Parathyroid adenoma (tissue), 2 donors: Measurements from ENCODE around the gene ABHD4.

Experiments
- H2AFZ ChIP-seq: fragments of 300-600 bp; sonication (generic); one replicate; pipeline ENCODE4 v1.7.0; 2017; ENCODE audit warnings: antibody characterized with exemption, mild to moderate bottlenecking
- H3K27ac ChIP-seq: fragments of 300-600 bp; sonication (generic); one replicate; pipeline ENCODE4 v1.7.0; 2017
- H3K27me3 ChIP-seq: fragments of 300-600 bp; sonication (generic); one replicate; pipeline ENCODE4 v1.7.0; 2017; ENCODE audit warnings: low read length; ENCODE audit not compliant: control insufficient read depth, insufficient read depth
- H3K36me3 ChIP-seq: fragments of 300-600 bp; sonication (generic); one replicate; pipeline ENCODE4 v1.7.0; 2017; ENCODE audit warnings: low read length; ENCODE audit not compliant: control insufficient read depth, insufficient read depth
- H3K4me1 ChIP-seq: fragments of 300-600 bp; sonication (generic); one replicate; pipeline ENCODE4 v1.7.0; 2017; ENCODE audit warnings: control low read depth
- H3K4me2 ChIP-seq: fragments of 300-600 bp; sonication (generic); one replicate; pipeline ENCODE4 v1.7.0; 2017; ENCODE audit warnings: low read length
- H3K4me3 ChIP-seq: fragments of 300-600 bp; sonication (generic); one replicate; pipeline ENCODE4 v1.7.0; 2017; ENCODE audit warnings: low read depth, low read length
- H3K79me2 ChIP-seq: fragments of 300-600 bp; sonication (generic); one replicate; pipeline ENCODE4 v1.7.0; 2017; ENCODE audit warnings: control low read depth
- H3K9ac ChIP-seq: fragments of 300-600 bp; sonication (generic); one replicate; pipeline ENCODE4 v1.7.0; 2017; ENCODE audit warnings: mild to moderate bottlenecking
- H3K9me3 ChIP-seq: fragments of 300-600 bp; sonication (generic); one replicate; pipeline ENCODE4 v1.7.0; 2017; ENCODE audit warnings: low read length; ENCODE audit not compliant: control insufficient read depth
- TF ChIP-seq, protein P1 (sequence below): fragments of 300-600 bp; sonication (generic); IDR thresholded peaks from one replicate; pipeline ENCODE4 v1.7.0; 2017; ENCODE audit warnings: antibody characterized with exemption, mild to moderate bottlenecking
- donor health status: primary hyperparathyroidism.

ABHD4 gene

DNA sequence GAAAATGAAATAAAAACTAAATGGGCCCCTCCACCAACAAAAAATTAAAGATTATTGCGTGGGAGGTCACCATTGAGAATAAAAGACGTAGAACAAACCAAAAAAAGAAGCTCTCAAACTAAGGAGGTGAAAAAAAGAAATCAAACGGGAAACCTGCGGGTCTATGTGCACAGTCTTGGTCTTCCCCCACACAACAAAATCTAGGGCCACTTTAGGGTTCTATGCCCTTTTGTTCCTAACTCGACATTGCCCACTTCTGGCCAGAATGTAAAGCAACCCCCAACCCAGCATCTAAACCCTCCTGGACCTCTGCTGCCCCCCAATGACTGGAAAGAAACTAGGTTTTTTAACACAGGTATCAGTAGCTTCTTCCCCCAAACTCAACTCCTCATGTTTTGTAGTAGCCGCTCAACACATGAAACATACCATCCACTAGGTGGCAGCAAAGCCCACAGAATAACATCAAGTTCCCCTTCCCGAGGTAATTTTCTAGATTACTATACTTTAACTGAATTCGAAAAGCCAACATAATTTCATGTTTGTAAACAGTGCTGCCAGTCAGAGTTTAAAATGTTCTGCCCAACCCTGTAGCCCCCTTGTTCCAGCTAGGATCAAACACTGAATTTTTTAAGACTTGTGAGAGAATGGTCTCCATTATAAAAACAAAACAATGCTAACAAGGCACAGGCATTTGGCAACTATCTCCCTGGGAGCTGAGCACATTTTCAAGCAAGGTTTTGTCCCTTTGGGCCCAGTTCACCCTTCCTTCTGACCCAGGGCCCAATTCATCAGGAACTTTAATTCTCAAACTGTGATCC, 27.8 kb upstream of the ABHD4 start:
- Histone ChIP-seq H3K36me3 (no peaks in the 10 kb centered on the region), H3K9ac (no peak overlapping the region), H3K27me3 (no peaks in the 10 kb centered on the region), H3K4me1 (peaks cover 10% of the 10 kb centered on the region), H3K27ac (no peak overlapping the region), H3K79me2 (peaks cover 5% of the 10 kb centered on the region), H3K4me2 (no peak overlapping the region), H2AFZ (no peak overlapping the region), H3K4me3 (no peak overlapping the region), H3K9me3 (no peaks in the 10 kb centered on the region)
- TF ChIP-seq, protein P1, sequence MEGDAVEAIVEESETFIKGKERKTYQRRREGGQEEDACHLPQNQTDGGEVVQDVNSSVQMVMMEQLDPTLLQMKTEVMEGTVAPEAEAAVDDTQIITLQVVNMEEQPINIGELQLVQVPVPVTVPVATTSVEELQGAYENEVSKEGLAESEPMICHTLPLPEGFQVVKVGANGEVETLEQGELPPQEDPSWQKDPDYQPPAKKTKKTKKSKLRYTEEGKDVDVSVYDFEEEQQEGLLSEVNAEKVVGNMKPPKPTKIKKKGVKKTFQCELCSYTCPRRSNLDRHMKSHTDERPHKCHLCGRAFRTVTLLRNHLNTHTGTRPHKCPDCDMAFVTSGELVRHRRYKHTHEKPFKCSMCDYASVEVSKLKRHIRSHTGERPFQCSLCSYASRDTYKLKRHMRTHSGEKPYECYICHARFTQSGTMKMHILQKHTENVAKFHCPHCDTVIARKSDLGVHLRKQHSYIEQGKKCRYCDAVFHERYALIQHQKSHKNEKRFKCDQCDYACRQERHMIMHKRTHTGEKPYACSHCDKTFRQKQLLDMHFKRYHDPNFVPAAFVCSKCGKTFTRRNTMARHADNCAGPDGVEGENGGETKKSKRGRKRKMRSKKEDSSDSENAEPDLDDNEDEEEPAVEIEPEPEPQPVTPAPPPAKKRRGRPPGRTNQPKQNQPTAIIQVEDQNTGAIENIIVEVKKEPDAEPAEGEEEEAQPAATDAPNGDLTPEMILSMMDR = peak; percentile 88

DNA sequence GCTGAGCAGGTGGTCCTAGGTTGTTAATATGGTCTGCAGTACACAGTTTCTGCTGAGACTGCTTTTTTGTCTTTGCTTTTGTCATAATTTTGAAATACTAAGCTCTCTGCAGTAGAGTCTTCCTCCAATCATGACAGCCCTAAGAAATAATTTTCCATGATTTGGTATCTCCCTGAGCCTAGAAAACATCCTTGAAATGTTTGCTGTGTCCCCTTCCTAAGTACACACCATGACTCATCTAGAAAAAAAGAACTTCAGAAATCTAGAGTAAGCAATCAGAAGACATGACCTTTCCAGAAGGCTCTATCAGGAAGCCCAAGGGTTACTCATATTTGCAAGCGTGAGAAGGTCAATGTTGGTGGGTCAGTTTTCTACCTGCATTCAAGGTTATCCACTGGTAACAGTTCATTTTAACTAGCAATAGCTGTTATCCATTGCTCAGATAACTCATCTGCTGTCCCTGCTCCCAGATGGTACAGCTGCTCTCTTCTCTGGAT, 25.5 kb upstream of the ABHD4 start:
- no peak overlapping the region for H3K4me3 ChIP-seq
- H3K79me2 ChIP-seq = peaks cover 16% of the 10 kb centered on the region
- H3K36me3 ChIP-seq = no peaks in the 10 kb centered on the region
- no peaks in the 10 kb centered on the region for H3K9me3 ChIP-seq
- TF ChIP-seq, protein P1 = no peak
- no peaks in the 10 kb centered on the region for H3K4me1 ChIP-seq
- H2AFZ ChIP-seq = no peak overlapping the region
- H3K4me2 ChIP-seq = no peak overlapping the region
- H3K9ac ChIP-seq = no peak overlapping the region
- no peak overlapping the region for H3K27ac ChIP-seq
- no peaks in the 10 kb centered on the region for H3K27me3 ChIP-seq

DNA sequence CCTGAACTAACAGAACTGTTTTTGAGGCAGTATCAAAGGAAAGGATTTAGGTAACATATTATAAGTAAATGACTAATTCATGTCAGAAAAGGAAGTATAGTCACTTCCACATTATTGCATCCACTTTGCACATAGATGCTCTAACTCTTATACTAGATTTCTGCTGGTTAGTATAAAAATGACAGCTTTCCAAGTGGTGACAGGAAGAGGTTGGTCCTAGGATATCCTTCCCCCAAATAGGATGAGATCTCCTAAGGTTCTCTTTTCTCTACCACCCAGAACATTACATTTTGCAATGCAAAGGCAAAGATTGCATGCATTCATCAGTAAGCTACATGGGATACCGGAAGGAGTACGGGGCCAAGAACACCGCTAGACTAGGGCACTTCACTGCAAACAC, 24.3 kb upstream of the ABHD4 start:
- Histone ChIP-seq H3K9ac (no peak overlapping the region), H3K27ac (no peak overlapping the region), H3K4me2 (no peak overlapping the region), H2AFZ (no peak overlapping the region), H3K9me3 (no peaks in the 10 kb centered on the region), H3K27me3 (no peaks in the 10 kb centered on the region), H3K4me3 (no peak overlapping the region), H3K4me1 (no peaks in the 10 kb centered on the region), H3K36me3 (no peaks in the 10 kb centered on the region), H3K79me2 (peaks cover 24% of the 10 kb centered on the region)
- TF ChIP-seq, protein P1 = no peak

DNA sequence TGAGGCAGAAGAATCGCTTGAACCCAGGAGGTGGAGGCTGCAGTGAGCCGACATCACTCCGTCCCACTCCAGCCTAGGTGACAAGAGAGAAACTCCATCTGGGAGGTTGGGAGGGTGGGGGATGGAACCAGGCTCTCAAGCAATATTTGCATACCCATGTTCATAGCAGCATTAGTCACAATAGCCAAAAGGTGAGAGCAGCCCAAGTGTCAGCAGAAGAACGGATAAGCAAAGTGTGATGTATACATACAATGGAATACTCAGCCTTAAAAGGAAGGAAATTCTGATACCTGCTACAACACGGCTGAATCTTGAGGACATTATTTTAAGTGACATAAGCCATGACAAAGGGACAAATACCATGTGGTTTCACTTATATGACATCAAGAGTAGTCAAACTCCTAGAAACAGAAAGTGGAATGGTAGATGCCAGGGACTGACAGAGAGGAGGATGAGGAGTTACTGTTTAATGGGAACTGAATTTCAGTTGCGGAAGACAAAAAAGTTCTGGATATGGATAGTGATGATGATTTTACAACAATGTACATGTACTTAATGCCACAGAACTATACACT, 20.7 kb upstream of the ABHD4 start:
- Histone ChIP-seq H3K4me2 (no peak overlapping the region), H3K36me3 (no peaks in the 10 kb centered on the region), H2AFZ (no peak overlapping the region), H3K4me1 (no peaks in the 10 kb centered on the region), H3K27me3 (no peaks in the 10 kb centered on the region), H3K9me3 (no peaks in the 10 kb centered on the region), H3K9ac (no peak overlapping the region), H3K79me2 (peaks cover 29% of the 10 kb centered on the region), H3K4me3 (no peak overlapping the region), H3K27ac (no peak overlapping the region)
- TF ChIP-seq, protein P1 = no peak
